DOHH2 (cell line): ENCODE data around the gene ABCC9.

Source experiments
- EZH2phosphoT487 ChIP-seq: fragments of 200-600 bp; sonication (generic); IDR thresholded peaks from 2 replicates; pipeline ENCODE4 v1.6.1; 2017; ENCODE audit warnings: borderline replicate concordance, mild to moderate bottlenecking, antibody characterized with exemption, low read length, moderate library complexity, mixed read lengths
- TF ChIP-seq, protein P1 (sequence below): fragments of 200-600 bp; sonication (generic); IDR thresholded peaks from one replicate; pipeline ENCODE4 v1.5.1; 2014; ENCODE audit warnings: antibody characterized with exemption, mild to moderate bottlenecking, low read depth, low read length; ENCODE audit not compliant: poor library complexity, severe bottlenecking

DNA sequence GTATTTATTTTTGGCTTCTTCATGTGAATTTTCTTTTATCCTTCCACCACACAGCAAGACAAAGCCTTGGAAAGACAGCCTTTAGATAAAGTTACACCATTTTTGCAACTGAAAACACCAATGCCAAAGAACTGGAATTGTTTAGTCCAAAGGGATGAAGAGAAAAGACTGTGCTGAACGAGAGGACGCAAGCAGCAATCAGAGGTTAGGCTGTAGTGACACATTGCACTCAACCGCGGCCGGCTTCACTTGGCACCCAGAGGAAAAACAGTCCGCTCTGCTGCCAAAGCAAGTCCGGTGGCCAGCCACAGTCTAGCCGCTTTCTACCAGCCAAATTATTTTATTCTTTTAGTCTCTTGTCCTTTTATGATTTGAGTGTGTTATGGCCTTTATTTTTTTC lies 117.6 kb downstream of the ABCC9 start:
- TF ChIP-seq, protein P1, sequence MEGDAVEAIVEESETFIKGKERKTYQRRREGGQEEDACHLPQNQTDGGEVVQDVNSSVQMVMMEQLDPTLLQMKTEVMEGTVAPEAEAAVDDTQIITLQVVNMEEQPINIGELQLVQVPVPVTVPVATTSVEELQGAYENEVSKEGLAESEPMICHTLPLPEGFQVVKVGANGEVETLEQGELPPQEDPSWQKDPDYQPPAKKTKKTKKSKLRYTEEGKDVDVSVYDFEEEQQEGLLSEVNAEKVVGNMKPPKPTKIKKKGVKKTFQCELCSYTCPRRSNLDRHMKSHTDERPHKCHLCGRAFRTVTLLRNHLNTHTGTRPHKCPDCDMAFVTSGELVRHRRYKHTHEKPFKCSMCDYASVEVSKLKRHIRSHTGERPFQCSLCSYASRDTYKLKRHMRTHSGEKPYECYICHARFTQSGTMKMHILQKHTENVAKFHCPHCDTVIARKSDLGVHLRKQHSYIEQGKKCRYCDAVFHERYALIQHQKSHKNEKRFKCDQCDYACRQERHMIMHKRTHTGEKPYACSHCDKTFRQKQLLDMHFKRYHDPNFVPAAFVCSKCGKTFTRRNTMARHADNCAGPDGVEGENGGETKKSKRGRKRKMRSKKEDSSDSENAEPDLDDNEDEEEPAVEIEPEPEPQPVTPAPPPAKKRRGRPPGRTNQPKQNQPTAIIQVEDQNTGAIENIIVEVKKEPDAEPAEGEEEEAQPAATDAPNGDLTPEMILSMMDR: no peak
- no peak for TF ChIP-seq EZH2phosphoT487
